OCI-LY7 (cell line): ENCODE results near the gene FNDC10. TPM values are rescaled to one million over a fixed set of nuclear protein-coding genes. Genes with fewer than 3 reads are reported as not detected.

Source experiments
- BruUV-seq: library from RNA; stranded (reverse); fragments of 400-500 nt; replicated peaks from 2 replicates; lab custom pipeline; 2021; lab: Mats Ljungman, UMichigan
- CTCF ChIA-PET: fragments of 300-600 bp; sonication (Branson Sonifier 250); formaldehyde crosslinking; loops from one replicate; lab custom pipeline; 2022; ENCODE audit warnings: antibody characterized with exemption; ENCODE audit not compliant: unreplicated experiment; lab: Charles Lee
- POLR2A ChIA-PET: fragments of 300-600 bp; sonication (Branson Sonifier 250); formaldehyde crosslinking; loops from one replicate; lab custom pipeline; 2022; ENCODE audit warnings: antibody characterized with exemption; lab: Charles Lee
- DNase-seq: peaks from one replicate; pipeline ENCODE4 v3.0.0-alpha.2; 2015; ENCODE audit warnings: low spot score
- H2AFZ ChIP-seq: fragments of 200-600 bp; sonication (generic), shearing (Covaris generic); 2 replicates; pipeline ENCODE4 v1.6.1; 2014; ENCODE audit warnings: mild to moderate bottlenecking, antibody characterized with exemption, low read length, moderate library complexity
- H3K27ac ChIP-seq: fragments of 200-600 bp; sonication (generic); 2 replicates; pipeline ENCODE4 v1.5.1; 2014; ENCODE audit warnings: mixed run types, low read depth, mild to moderate bottlenecking, moderate library complexity, low read length, inconsistent platforms; ENCODE audit not compliant: poor library complexity, severe bottlenecking
- H3K36me3 ChIP-seq: fragments of 200-600 bp; sonication (generic); 2 replicates; pipeline ENCODE4 v1.6.1; 2014; ENCODE audit warnings: mild to moderate bottlenecking, antibody characterized with exemption, low read length, moderate library complexity, mixed read lengths; ENCODE audit not compliant: insufficient read depth
- H3K4me1 ChIP-seq: fragments of 200-600 bp; sonication (generic); 2 replicates; pipeline ENCODE4 v1.5.1; 2014; ENCODE audit warnings: mild to moderate bottlenecking, low read length; ENCODE audit not compliant: insufficient read depth, poor library complexity, severe bottlenecking
- H3K4me2 ChIP-seq: fragments of 200-600 bp; sonication (generic); 2 replicates; pipeline ENCODE4 v1.6.1; 2014; ENCODE audit warnings: mild to moderate bottlenecking, low read length
- H3K4me3 ChIP-seq: fragments of 200-600 bp; sonication (generic); 2 replicates; pipeline ENCODE4 v1.5.1; 2014; ENCODE audit warnings: mild to moderate bottlenecking, low read depth, low read length; ENCODE audit not compliant: poor library complexity, severe bottlenecking
- H3K79me2 ChIP-seq: fragments of 200-600 bp; sonication (generic); 2 replicates; pipeline ENCODE4 v1.6.1; 2016; ENCODE audit warnings: low read depth, mild to moderate bottlenecking, low read length, moderate library complexity, mixed read lengths; ENCODE audit not compliant: insufficient read depth
- H3K9me2 ChIP-seq: fragments of 200-600 bp; sonication (generic); 2 replicates; pipeline ENCODE4 v1.6.1; 2016; ENCODE audit warnings: mild to moderate bottlenecking, low read length, mixed read lengths; ENCODE audit not compliant: insufficient read depth
- H3K9me3 ChIP-seq: fragments of 200-600 bp; sonication (generic); 2 replicates; pipeline ENCODE4 v1.6.1; 2014; ENCODE audit warnings: mild to moderate bottlenecking, mixed run types, low read length, mixed read lengths
- H4K20me1 ChIP-seq: fragments of 200-600 bp; sonication (generic); 2 replicates; pipeline ENCODE4 v1.6.1; 2014; ENCODE audit warnings: mild to moderate bottlenecking, antibody characterized with exemption, low read length, moderate library complexity, mixed read lengths; ENCODE audit not compliant: insufficient read depth
- CTCF ChIP-seq: fragments of 200-600 bp; sonication (generic); conservative IDR thresholded peaks from 2 replicates; pipeline ENCODE4 v1.5.1; 2014; ENCODE audit warnings: mild to moderate bottlenecking, antibody characterized with exemption, low read length, moderate library complexity, mixed read lengths
- EZH2phosphoT487 ChIP-seq: fragments of 200-600 bp; sonication (generic); IDR thresholded peaks from 2 replicates; pipeline ENCODE4 v1.6.1; 2018; ENCODE audit warnings: low read depth, borderline replicate concordance, mild to moderate bottlenecking, mixed run types, antibody characterized with exemption, low read length, moderate library complexity, mixed read lengths
- intact Hi-C: fragments of 100-400 bp; cut with micrococcal nuclease; formaldehyde crosslinking; loops from one replicate; pipeline ENCODE4 v1.10.0; 2022; ENCODE audit not compliant: unreplicated experiment
- total RNA-seq, 2 experiments: library from RNA; depleted of rRNA in 1 of 2; stranded (reverse); fragments of >200 nt in 1 of 2; shearing (Covaris generic) in 1 of 2; gene quantifications; 2 replicates each; pipeline ENCODE4 v1.2.3, GENCODE V29; 2014 to 2022

FNDC10 gene
- total RNA-seq, 2 experiments from 2014 or later, result 1.3 to 2.7 TPM

GRCh38 chr1:1593834-1594601 is 5.9 kb downstream of the FNDC10 start:
- no peak for DNase-seq
- POLR2A ChIA-PET, result no interaction called here
- intact Hi-C loops, result no loop called here
- no peak overlapping the region for H2AFZ ChIP-seq
- TF ChIP-seq CTCF (no peak), EZH2phosphoT487 (no peak)
- H3K4me2 ChIP-seq, result no peak overlapping the region
- H3K36me3 ChIP-seq, result no peaks in the 10 kb centered on the region
- no peaks in the 10 kb centered on the region for H4K20me1 ChIP-seq
- H3K79me2 ChIP-seq, result no peaks in the 10 kb centered on the region
- H3K4me3 ChIP-seq, result no peak overlapping the region
- no peaks in the 10 kb centered on the region for H3K9me2 ChIP-seq
- no peaks in the 10 kb centered on the region for H3K9me3 ChIP-seq
- CTCF ChIA-PET, result no interaction called here
- no peak overlapping the region for H3K27ac ChIP-seq
- no peaks in the 10 kb centered on the region for H3K4me1 ChIP-seq
- BruUV-seq, result no TSS peak

GRCh38 chr1:1591452-1591851 is 8.5 kb downstream of the FNDC10 start:
- no TSS peak for BruUV-seq

More at GRCh38 chr1:1591452-1591851, 8.5 kb downstream of the FNDC10 start:
- Histone ChIP-seq H3K4me1 (no peaks in the 10 kb centered on the region), H3K27ac (no peak overlapping the region), H3K4me3 (no peak overlapping the region), H3K79me2 (no peaks in the 10 kb centered on the region), H3K36me3 (no peaks in the 10 kb centered on the region), H2AFZ (no peak overlapping the region), H3K9me2 (no peaks in the 10 kb centered on the region), H4K20me1 (no peaks in the 10 kb centered on the region), H3K9me3 (no peaks in the 10 kb centered on the region), H3K4me2 (no peak overlapping the region)
- TF ChIP-seq EZH2phosphoT487 (no peak), CTCF (no peak)
- intact Hi-C loops, result no loop called here
- DNase-seq, result no peak
- ChIA-PET POLR2A (interaction anchor here (0.6 kb wide), 1 partner anchor 666 kb away, joined by 3 read pairs; no protein-coding TSS in a partner anchor), CTCF (no interaction called here)
